ENCODE data around the gene GALNT12. TPM values are rescaled to one million over a fixed set of nuclear protein-coding genes. Genes with fewer than 3 reads are reported as not detected.

Gene GALNT12
- total RNA-seq, result 10 to 100 TPM; 12.4 to 22.4 (median 16.2) TPM

DNA sequence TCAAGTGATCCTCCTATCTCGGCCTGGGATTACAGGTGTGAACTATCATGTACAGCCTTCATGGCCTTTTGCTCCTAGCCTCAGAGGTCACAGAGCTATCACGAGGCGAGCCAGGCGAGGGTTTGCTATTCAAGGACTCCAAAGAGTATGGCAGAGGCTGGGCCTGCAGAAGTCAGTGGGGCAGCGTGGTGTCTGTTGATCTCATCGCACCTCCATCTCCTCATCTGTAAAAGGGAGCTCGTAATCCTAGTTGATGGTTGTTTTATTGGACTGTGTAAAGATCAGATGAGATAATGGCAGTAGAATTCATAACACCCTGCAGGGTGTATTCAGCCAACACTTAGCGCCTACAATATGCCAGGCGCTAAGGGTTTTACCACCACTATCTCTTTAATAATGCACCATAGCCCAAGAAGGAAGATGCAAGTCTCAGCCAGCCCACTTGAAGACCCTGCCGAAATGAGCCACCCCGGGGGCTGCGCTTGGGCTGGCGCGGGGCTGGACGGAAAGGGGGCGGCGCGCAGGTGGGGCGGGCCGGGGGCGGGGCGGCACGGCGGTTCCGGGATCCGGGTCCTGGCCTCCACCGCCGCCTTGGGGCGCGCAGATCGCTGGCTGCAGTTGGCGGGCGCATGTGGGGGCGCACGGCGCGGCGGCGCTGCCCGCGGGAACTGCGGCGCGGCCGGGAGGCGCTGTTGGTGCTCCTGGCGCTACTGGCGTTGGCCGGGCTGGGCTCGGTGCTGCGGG is at the start of gene GALNT12:
Gene GALNT12, plus strand, starts transcription at position 601 of the 744 bp plus-strand sequence. Its CDS starts 29 bp downstream, at position 630.
- Histone ChIP-seq H3K36me3 (no peaks in the 10 kb centered on the region), H3K9me3 (no peaks in the 10 kb centered on the region), H3K4me3 (peak within 1 kb of the TSS; percentile 62 to 75 (median 64)), H3K27ac (replicated peaks in 1 of 4) (peak within 1 kb of the TSS; percentile 85 to 90 (median 87)), H3K4me1 (peaks cover 10 to 73% (median 68%) of the 10 kb centered on the region in 4 donors), H3K27me3 (no peaks in the 10 kb centered on the region)
- TF ChIP-seq POLR2AphosphoS5 (IDR thresholded peaks at IDR 0.05) (peak in 1 of 2 donors; percentile 4), POLR2A (IDR thresholded peaks at IDR 0.05; ENCODE audit: low read depth) (no peak), EP300 (IDR thresholded peaks at IDR 0.05) (no peak)
- no peak for DNase-seq (ENCODE audit: extremely low spot score)
- 26% methylated on average over 9 of the region's 51 CpGs for WGBS
- intact Hi-C loops (cut with DNase I), result no loop called here

GRCh38 chr9:98760231-98760630 is 47.2 kb upstream of the GALNT12 start:
- Histone ChIP-seq H3K9me3 (peaks cover 0 to 13% (median 2%) of the 10 kb centered on the region in 4 donors), H3K36me3 (peaks cover 7 to 51% (median 27%) of the 10 kb centered on the region in 4 donors), H3K27ac (replicated peaks in 1 of 4) (no peak overlapping the region), H3K4me1 (no peaks in the 10 kb centered on the region), H3K4me3 (no peak overlapping the region), H3K27me3 (no peaks in the 10 kb centered on the region)
- DNase-seq (ENCODE audit: extremely low spot score), result no peak
- no peak for TF ChIP-seq POLR2AphosphoS5 (IDR thresholded peaks at IDR 0.05)
- no peak for TF ChIP-seq POLR2A (IDR thresholded peaks at IDR 0.05; ENCODE audit: low read depth)
- TF ChIP-seq CTCF (IDR thresholded peaks at IDR 0.05), result no peak
- TF ChIP-seq EP300 (IDR thresholded peaks at IDR 0.05), result no peak
- intact Hi-C loops (cut with DNase I), result no loop called here

DNA sequence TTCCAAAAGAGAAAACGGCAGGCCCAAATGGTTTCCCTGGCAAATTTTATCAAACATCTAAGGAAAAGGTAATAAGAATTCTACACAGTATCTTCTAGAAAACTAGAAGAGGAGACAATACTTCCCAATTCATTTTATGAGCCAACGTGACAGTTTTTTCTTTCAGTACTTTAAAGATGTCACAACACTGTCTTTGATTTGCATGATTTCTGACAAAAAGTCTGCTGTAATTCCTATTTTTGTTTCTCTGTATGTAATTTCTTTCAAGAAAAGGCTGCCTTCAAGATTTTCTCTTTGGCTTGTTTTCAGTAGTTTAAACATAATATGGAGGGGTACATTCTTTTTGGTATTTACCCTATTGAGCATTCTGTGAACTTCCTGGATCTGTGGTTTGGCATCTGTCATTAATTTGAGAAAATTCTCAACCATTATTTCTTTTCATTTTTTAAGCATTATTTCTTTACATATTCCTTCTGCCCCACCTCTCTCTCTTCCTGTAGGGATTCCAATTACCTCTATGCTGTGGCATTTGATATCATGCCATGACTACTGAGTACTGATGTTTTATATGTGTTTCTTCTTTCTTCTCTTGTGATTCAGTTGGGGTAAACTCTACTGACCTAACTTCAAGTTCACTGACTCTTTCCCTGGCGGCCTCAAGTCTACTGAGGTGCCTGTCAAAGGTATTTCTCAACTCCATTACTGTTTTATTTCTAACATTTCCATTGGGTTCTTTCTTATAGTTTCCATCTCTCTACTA is 43.3 kb upstream of the GALNT12 start:
- Histone ChIP-seq H3K27me3 (no peaks in the 10 kb centered on the region), H3K9me3 (peaks cover 0 to 5% (median 2%) of the 10 kb centered on the region in 4 donors), H3K27ac (replicated peaks in 1 of 4) (no peak overlapping the region), H3K36me3 (peaks cover 24 to 60% (median 32%) of the 10 kb centered on the region in 4 donors), H3K4me1 (no peaks in the 10 kb centered on the region), H3K4me3 (no peak overlapping the region)
- intact Hi-C loops (cut with DNase I), result no loop called here
- 89% methylated on average over 3 of the region's 3 CpGs for WGBS
- TF ChIP-seq POLR2A (IDR thresholded peaks at IDR 0.05; ENCODE audit: low read depth) (no peak), EP300 (IDR thresholded peaks at IDR 0.05) (no peak), CTCF (IDR thresholded peaks at IDR 0.05) (no peak), POLR2AphosphoS5 (IDR thresholded peaks at IDR 0.05) (no peak)
- no peak for DNase-seq (ENCODE audit: extremely low spot score)

DNA sequence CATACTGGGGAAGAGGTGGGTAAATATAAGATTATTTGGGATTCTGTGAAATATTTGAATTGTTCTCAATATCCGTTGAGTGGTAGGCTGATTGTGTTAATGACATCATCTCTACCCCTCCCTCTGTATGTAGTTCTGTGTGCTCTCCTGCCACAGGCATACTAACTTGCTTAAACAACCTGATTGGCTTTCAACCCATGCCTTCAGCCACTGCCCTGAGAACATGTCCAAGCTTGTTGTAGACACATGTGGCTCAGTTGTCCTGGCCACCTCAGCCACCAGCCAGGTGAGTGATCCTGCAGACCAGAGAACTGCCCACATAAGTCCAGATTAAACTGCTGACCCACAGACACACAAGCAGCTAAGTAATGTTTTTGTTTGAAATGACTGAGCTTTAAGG is 42.2 kb upstream of the GALNT12 start:
- Histone ChIP-seq H3K9me3 (peaks cover 0 to 5% (median 2%) of the 10 kb centered on the region in 4 donors), H3K36me3 (peaks cover 20 to 61% (median 37%) of the 10 kb centered on the region in 4 donors), H3K4me1 (no peaks in the 10 kb centered on the region), H3K4me3 (no peak overlapping the region), H3K27me3 (no peaks in the 10 kb centered on the region), H3K27ac (replicated peaks in 1 of 4) (no peak overlapping the region)
- 100% methylated on average over 1 of the region's 1 CpG for WGBS
- TF ChIP-seq POLR2A (IDR thresholded peaks at IDR 0.05; ENCODE audit: low read depth) (no peak), EP300 (IDR thresholded peaks at IDR 0.05) (no peak), POLR2AphosphoS5 (IDR thresholded peaks at IDR 0.05) (no peak), CTCF (IDR thresholded peaks at IDR 0.05) (no peak)
- no peak for DNase-seq (ENCODE audit: extremely low spot score)
- intact Hi-C loops (cut with DNase I), result no loop called here

GRCh38 chr9:98766586-98766985 is 40.9 kb upstream of the GALNT12 start:
- TF ChIP-seq POLR2AphosphoS5 (IDR thresholded peaks at IDR 0.05) (no peak), CTCF (IDR thresholded peaks at IDR 0.05) (no peak), POLR2A (IDR thresholded peaks at IDR 0.05; ENCODE audit: low read depth) (no peak), EP300 (IDR thresholded peaks at IDR 0.05) (no peak)
- Histone ChIP-seq H3K27me3 (no peaks in the 10 kb centered on the region), H3K9me3 (peaks cover 0 to 5% (median 2%) of the 10 kb centered on the region in 4 donors), H3K4me1 (no peaks in the 10 kb centered on the region), H3K36me3 (peaks cover 33 to 74% (median 50%) of the 10 kb centered on the region in 4 donors), H3K4me3 (no peak overlapping the region), H3K27ac (replicated peaks in 1 of 4) (no peak overlapping the region)
- intact Hi-C loops (cut with DNase I), result no loop called here
- DNase-seq (ENCODE audit: extremely low spot score), result no peak
- 89% methylated on average over 2 of the region's 2 CpGs for WGBS
